Kidney (tissue), 14 donors: Measurements from ENCODE around the gene MROH2A. TPM values are rescaled to one million over a fixed set of nuclear protein-coding genes. Genes with fewer than 3 reads are reported as not detected.

Source experiments
- DNase-seq, 5 donors: peaks; one replicate each; pipeline ENCODE4 v3.0.0-alpha.2; 2013 to 2020
- FAIRE-seq: peaks from 2 replicates; lab custom pipeline; 2012; peaks lifted over from hg19 to GRCh38; lab: Jason Lieb, UNC
- H3K27ac ChIP-seq, 2 donors: one replicate each; pipeline ENCODE4 v1.7.0; 2013; ENCODE audit warnings: low read depth in 2 of 2, low read length in 2 of 2, inconsistent platforms in 1 of 2
- H3K27me3 ChIP-seq: one replicate; pipeline ENCODE4 v1.7.1; 2013; ENCODE audit warnings: low read length, inconsistent platforms; ENCODE audit not compliant: control insufficient read depth, insufficient read depth
- H3K36me3 ChIP-seq, 3 donors: one replicate each; pipeline versions ENCODE4 v1.7.0 to v1.7.1; 2013; ENCODE audit warnings: low read length in 3 of 3, control low read depth in 1 of 3, inconsistent platforms in 1 of 3; ENCODE audit not compliant: insufficient read depth in 3 of 3, control insufficient read depth in 2 of 3
- H3K4me1 ChIP-seq, 3 donors: one replicate each; pipeline versions ENCODE4 v1.7.0 to v1.7.1; 2013; ENCODE audit warnings: low read length in 3 of 3, inconsistent platforms in 1 of 3, low read depth in 1 of 3; ENCODE audit not compliant: control insufficient read depth in 2 of 3, insufficient read depth in 2 of 3
- H3K4me3 ChIP-seq, 3 donors: one replicate each; pipeline versions ENCODE4 v1.7.0 to v1.8.1; 2013; ENCODE audit warnings: low read length in 3 of 3, control low read depth in 1 of 3, inconsistent platforms in 1 of 3
- H3K9ac ChIP-seq, 3 donors: one replicate each; pipeline versions ENCODE4 v1.7.0 to v1.7.1; 2013; ENCODE audit warnings: low read length in 3 of 3, control low read depth in 1 of 3, inconsistent platforms in 1 of 3
- H3K9me3 ChIP-seq, 3 donors: one replicate each; pipeline versions ENCODE4 v1.7.0 to v1.7.1; 2013; ENCODE audit warnings: low read length in 3 of 3, control low read depth in 1 of 3, inconsistent platforms in 1 of 3; ENCODE audit not compliant: control insufficient read depth in 2 of 3, insufficient read depth in 1 of 3
- CTCF ChIP-seq: IDR thresholded peaks from 3 replicates; pipeline ENCODE4 v1.5.1; 2012; ENCODE audit warnings: mild to moderate bottlenecking, moderate library complexity, borderline replicate concordance; ENCODE audit not compliant: insufficient read depth; ENCODE audit errors: extremely low read depth
- intact Hi-C: fragments of 100-400 bp; cut with DNase I; formaldehyde crosslinking; loops from one replicate; pipeline ENCODE4 v1.11.1; 2022
- polyA plus RNA-seq: library from polyadenylated mRNA; stranded (reverse); fragments of 350-450 nt; fragmentation: Illumina TruSeq; extraction: RNeasy Lipid Tissue Mini Kit (QIAGEN cat#74804); gene quantifications from one replicate; pipeline ENCODE4 v1.2.3, GENCODE V29; 2014; ENCODE audit warnings: low read depth, low replicate concordance; ENCODE audit not compliant: insufficient read depth
- total RNA-seq: library from RNA; stranded (reverse); fragmentation: NEBNext Ultra II Directional; extraction: Animal tissue kit (Norgen Biotek cat#: 25700); gene quantifications from one replicate; pipeline ENCODE4 v1.2.1, GENCODE V29; 2021
- donor health status: control.
- donor health status: control.
- donor health status: control.
- donor health status: control.
- donor health status: control.
- donor health status: DM: yes; HTN: yes; CAD: no.
- donor health status: Normal renal cell carcinoma (clear cell type).

MROH2A gene
- total and polyA plus RNA-seq, 2 donors from 2014 or later: 1.8 TPM; not detected in 1

- no peaks in the 10 kb centered on the region for H3K27me3 ChIP-seq
- H3K27ac ChIP-seq: no peak overlapping the region
- no peaks in the 10 kb centered on the region for H3K4me1 ChIP-seq
- no peaks in the 10 kb centered on the region for H3K36me3 ChIP-seq
- no peak for TF ChIP-seq CTCF
- FAIRE-seq (no peak), DNase-seq (peak in 1 of 5 donors; percentile 1)
- H3K9ac ChIP-seq: no peak overlapping the region
- intact Hi-C loops: no loop called here
- H3K9me3 ChIP-seq: no peaks in the 10 kb centered on the region
- H3K4me3 ChIP-seq: no peak overlapping the region
These were observed 33.0 kb downstream of the MROH2A start for GRCh38 chr2:233811087-233811486.

GRCh38 chr2:233811732-233812131, 33.6 kb downstream of the MROH2A start:
- DNase-seq (peak in 2 of 5 donors; percentile 15 to 40), FAIRE-seq (no peak)
- no peaks in the 10 kb centered on the region for H3K4me1 ChIP-seq

GRCh38 chr2:233813236-233814055, 35.3 kb downstream of the MROH2A start:
- no peak for TF ChIP-seq CTCF
- DNase-seq: peak; percentile 44 to 87 (median 70)
- no peaks in the 10 kb centered on the region for H3K36me3 ChIP-seq
- intact Hi-C loops: no loop called here
- no peak overlapping the region for H3K9ac ChIP-seq
- H3K27me3 ChIP-seq: no peaks in the 10 kb centered on the region
- no peak for FAIRE-seq
- H3K4me1 ChIP-seq: no peaks in the 10 kb centered on the region
- H3K4me3 ChIP-seq: no peak overlapping the region
- H3K9me3 ChIP-seq: no peaks in the 10 kb centered on the region
- H3K27ac ChIP-seq: no peak overlapping the region

More at GRCh38 chr2:233811732-233812131, 33.6 kb downstream of the MROH2A start:
- H3K4me3 ChIP-seq: no peak overlapping the region
- H3K9ac ChIP-seq: no peak overlapping the region
- H3K27me3 ChIP-seq: no peaks in the 10 kb centered on the region
- no peaks in the 10 kb centered on the region for H3K36me3 ChIP-seq
- no peaks in the 10 kb centered on the region for H3K9me3 ChIP-seq
- TF ChIP-seq CTCF: no peak
- intact Hi-C loops: no loop called here
- no peak overlapping the region for H3K27ac ChIP-seq
